LNCAP (cell line): ENCODE results near the gene CNST.

Experiments
- TF ChIP-seq, protein P1 (sequence below): fragments of 450-650 bp; IDR thresholded peaks from 2 replicates; pipeline ENCODE4 v1.5.1; 2017; ENCODE audit warnings: mild to moderate bottlenecking

CNST gene

GRCh38 chr1:246571953-246572352 is 5.7 kb downstream of the CNST start:
- TF ChIP-seq, protein P1, sequence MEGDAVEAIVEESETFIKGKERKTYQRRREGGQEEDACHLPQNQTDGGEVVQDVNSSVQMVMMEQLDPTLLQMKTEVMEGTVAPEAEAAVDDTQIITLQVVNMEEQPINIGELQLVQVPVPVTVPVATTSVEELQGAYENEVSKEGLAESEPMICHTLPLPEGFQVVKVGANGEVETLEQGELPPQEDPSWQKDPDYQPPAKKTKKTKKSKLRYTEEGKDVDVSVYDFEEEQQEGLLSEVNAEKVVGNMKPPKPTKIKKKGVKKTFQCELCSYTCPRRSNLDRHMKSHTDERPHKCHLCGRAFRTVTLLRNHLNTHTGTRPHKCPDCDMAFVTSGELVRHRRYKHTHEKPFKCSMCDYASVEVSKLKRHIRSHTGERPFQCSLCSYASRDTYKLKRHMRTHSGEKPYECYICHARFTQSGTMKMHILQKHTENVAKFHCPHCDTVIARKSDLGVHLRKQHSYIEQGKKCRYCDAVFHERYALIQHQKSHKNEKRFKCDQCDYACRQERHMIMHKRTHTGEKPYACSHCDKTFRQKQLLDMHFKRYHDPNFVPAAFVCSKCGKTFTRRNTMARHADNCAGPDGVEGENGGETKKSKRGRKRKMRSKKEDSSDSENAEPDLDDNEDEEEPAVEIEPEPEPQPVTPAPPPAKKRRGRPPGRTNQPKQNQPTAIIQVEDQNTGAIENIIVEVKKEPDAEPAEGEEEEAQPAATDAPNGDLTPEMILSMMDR: no peak

DNA sequence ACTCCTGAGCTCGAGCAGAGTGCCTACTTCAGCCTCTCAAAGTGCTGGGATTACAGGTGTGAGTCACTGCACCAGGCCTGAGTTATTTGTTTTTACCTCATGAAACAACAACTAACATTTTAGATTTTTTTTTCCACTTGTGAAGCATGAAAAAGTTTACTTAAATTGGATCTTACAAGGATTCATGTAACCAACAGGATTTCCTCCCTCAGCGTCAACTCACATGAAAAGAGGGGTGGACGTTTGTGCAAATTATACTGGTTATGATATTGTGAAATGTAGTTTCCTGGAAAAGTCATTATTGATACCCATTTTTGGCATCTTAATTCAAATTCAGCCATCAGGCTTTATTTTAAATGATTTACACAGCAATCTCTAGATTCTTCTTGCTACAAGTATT is 6.5 kb downstream of the CNST start:
- TF ChIP-seq, protein P1: no peak

DNA sequence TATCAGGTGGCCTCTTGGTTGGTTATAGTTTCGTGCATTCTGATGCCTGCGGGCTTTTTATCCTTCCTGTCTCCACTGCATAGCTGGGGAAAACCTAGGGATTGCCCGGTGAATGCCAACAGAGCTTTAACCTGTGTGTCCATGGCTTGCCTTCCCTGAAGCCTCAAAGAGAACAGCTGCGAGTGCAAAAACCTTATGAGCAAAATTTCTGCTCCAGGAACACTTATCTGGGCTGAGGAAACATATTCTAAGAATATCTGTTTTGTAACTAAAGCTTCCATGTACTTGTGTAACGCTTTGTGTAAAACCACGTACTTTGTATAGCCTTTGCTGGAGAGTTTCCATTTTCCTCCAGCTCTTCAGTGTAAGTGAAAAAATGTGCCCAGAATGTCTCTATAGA is 7.2 kb downstream of the CNST start:
- TF ChIP-seq, protein P1: no peak

DNA sequence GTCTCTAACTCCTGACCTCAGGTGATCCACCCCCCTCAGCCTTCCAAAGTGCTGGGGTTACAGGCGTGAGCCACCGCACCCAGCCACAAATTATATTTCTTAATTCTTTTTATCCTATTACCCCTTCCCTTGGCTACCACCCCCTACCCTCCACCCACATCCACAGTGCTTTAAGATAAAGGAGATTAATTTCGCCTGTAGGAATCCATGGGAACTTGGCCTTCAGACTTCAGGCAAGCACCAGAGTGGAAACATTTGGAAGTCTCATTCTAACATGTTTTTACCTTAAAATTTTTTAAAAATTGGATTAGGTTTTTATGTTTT is 10.4 kb downstream of the CNST start:
- TF ChIP-seq, protein P1: no peak

GRCh38 chr1:246577082-246577719 is 10.9 kb downstream of the CNST start:
- TF ChIP-seq, protein P1: no peak

DNA sequence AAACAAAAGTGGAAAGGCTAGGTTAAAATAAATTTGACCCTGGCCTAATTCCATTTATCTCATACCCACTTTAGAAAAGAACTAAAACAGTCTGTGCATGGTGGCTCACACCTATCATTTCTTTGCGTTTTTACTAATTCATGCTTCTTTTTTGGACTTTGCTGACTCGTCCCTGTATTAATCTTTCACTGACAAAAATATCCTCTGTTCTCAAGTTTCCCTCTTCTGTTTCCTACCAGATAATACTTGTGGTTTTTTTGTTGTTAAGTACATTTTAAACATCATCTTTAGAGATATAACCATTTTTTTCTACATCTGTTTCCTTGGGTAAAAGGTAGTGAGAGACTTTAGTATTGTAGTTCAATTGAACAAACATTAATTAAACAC is 11.5 kb downstream of the CNST start:
- TF ChIP-seq, protein P1: no peak

- TF ChIP-seq, protein P1: no peak
These were observed 13.6 kb downstream of the CNST start for GRCh38 chr1:246579818-246580217.
